ENCODE measurements around the gene MVB12B.

Gene MVB12B

DNA sequence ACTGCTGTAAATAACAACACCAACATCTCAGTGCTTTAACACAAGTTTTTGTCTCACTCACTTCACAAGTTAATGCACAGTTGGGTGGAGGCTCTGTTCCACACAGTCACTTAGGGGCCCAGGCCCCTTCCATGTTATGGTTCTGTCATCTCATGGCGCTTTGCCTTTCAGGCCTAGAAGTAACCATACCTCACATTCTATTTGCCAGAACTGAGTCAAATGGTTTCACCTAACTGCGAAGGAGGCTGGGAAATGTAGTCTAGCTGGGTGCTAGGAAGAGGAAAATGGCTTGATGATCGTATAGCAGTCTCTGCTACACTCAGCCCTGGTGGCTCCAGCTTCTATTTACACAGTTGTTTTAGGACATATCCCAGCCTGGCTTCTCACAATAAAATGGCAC, 23.1 kb upstream of the MVB12B start:
- no peak for DNase-seq (ENCODE audit: low spot score)

DNA sequence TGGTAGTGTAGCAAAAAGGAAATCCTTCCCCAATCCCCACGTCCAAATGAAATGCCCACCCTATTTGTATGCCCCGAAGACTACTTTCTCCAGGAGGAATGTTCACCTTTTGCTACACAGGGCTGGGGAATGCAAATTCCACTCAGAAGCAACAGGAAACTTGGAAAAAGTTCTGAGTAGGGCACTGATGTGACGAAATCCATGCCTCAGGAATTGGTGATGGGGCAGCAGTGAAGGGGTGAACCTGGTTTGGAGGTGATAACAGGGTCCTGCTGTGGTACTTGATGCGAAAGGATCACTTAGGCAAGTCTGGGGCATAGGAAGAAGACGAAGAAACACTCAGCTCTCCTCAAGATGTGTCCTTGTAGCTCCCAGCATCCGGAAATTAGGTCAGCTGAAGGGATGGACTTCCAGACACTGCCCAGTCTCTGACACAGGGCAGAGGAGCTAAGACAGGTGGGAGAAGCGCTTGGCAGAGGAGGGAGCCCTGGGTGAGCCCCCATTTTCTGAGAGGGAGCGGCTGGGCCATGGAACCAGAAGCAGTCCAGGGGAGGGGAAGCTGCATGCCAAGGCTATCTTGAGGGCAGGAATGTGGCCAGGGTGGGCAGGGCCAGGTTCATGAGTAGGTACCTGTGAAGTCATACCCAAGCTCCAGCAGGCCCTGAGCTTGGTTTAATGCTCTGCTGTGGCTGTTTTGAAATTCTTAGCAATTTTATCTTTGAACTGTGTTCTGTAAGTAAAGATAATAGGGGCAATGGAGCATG, 22.2 kb upstream of the MVB12B start:
- no peak for DNase-seq (ENCODE audit: low spot score)

DNA sequence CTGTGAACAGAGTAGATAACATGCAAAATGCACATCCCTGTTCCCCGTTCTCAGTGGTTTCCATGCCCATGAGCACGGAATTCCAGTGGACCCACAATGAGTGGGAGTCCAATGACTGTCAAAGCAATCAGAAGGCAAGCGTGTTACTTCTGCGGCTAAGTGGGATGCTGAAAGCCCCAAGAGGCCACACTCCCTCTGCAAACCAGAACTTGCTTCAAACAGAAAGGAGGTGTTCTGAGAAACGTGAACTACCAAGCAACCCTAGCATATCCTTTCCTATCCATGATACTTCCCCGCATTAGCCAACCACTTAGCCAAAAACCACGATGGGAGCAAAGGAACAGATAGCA, 21.7 kb upstream of the MVB12B start:
- DNase-seq (ENCODE audit: low spot score): no peak

DNA sequence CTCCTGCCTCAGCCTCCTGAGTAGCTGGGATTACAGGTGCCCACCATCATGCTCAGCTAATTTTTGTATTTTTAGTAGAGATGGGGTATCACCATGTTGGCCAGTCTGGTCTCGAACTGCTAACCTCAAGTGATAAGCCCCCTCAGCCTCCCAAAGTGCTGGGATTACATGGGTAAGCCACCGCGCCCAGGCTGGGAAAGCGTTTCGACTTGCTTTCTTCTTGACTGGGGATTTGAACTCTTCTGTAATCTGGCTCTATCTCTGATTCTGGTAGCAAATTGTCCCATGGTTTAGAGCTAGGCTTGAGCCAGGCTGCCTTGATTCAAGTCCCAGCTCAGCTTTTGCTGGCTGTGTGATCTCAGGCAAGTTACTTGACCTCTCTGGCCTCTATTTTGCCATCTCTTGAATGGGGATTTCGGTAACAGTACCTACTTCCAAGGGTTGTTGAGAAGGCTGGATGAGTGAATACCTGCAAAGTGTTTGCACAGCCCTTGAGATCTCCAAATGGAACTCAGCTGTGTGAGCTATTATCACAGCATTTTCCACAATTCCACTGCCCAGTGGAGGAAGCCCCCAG, 20.5 kb upstream of the MVB12B start:
- no peak for DNase-seq (ENCODE audit: low spot score)

DNA sequence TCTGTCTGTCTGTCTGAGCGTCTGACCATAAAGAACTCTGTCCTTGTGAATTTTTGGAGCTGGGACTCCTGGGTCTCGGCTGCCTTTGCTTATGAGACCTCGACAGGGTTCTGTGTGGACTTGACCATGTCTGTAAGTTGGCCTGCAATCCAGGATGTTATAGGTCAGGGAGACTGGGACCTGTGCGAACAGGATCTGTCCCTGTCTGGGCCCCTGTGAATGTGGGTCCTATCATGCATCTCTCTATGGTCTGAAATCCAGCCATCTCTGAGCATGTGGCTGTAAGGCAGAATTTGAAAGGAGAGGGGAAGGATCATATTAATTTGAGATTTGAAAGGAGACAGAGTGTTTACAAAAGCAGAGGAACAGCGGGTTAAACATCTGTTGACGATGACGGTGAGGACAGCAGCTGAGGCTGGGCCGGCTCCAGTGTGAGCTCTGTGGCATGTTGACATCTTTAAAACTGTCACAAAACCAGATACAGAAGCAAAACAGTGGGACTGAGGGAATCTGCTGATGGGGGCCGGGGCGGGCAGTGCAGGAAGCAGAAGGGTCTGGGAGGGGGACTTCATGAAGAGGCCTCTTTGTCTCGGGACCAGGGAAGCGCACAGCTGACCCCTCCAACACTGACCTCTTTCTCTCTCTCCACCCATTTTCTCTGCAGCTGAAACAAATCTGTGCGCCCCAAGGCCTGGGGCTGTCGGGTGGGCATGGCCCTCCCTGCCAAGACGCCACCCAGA, 19.1 kb upstream of the MVB12B start:
- no peak for DNase-seq (ENCODE audit: low spot score)

DNA sequence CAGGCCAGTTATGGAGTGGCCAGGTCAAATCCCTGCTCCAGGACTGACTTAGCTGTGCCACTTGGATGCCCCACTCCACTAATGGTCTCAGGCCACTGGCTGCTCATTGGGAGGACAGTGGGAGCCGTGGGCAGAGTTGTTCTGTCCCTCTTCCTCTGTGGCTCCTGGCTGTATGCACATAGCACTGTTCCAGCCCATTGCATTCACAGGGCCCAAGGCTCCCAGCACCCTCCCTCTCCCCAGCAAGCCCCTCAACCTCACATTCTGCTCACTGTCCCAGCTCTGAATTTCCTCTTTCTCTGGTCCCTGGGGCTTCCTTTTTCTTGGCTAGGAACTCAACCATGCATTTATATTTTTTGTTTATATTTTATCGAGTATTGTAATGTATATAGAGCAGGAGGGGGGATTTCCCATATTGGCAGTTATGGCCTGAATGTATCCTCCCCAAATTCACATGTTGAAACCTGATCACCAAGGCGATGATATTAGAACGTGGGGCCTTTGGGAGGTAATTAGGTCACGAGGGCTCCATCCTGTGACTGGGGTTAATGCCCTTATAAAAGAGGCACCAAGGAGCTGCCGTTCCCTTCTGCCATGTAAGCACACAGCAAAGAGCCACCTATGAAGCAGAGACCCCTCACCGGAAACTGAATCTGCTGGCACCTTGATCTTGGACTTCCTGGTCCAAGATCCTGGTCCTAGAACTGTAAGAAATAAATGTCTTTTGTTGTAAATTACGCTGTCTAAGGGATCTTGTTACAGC, 17.0 kb upstream of the MVB12B start:
- no peak for DNase-seq (ENCODE audit: low spot score)

DNA sequence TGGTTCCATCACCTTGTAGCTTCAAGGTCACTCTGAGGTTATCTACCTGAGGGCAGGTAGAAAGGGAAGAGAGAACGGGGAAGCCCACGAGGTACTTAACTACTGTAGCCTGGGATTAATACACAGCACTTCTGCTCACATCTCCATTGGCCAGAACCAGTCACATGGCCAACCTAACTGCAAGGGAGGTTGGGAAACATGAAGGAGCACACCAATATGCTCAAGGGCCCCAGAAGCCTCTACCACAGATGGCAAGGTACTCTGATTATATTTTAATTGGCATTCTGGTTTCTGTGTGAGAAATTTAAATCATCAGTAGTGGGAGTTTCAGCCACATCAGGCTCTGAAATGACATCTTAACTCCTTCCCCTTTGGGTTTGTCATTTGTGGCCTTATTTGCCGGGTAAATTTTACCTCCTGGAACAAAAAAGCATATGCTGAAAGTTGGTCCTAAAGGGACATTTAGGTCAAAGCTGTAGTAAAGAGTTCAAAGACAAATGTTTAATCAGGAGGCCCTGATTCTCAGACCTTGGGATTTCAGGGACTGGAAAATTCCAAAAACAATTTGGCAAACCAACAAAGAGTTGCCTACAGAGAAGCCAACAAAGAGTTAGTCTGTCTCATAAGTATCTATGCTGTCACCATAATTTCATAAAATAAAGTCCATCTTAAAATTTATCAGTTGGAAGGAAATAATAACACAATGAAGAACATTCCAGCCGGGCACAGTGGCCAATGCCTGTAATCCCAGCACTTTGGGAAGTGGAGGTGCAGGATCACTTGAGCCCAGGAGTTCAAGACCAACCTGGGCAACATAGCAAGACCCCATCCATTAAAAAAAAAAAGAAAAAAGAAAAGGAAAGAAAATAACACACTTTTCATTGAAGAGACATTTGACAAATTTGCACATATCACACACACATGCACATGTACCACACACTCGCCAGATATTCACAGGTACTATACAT, 13.8 kb upstream of the MVB12B start:
- no peak for DNase-seq (ENCODE audit: low spot score)

DNA sequence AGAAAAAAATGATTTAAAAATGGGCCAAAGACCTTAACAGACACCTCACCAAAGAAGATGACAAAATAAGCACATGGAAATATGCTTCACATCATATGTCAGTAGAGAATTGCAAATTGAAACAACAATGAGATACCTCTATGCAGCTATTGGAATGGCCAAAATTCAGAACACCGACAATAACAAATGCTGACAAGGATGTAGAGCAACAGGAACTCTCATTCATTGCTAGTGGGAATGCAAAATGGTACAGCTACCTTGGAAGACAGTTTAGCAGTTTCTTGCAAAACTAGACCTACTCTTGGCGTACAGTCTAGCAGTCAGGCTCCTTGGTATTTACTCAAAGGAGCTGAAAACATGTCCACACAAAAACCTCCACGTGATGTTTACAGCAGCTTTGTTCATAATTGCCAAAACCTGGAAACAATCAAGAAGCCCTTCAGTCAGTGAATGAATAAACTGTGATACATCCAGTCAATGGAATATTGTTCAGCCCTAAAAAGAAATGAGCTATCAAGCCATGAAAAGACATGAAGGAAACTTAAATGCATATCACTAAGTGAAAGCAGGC, 10.5 kb upstream of the MVB12B start:
- no peak for DNase-seq (ENCODE audit: low spot score)

DNA sequence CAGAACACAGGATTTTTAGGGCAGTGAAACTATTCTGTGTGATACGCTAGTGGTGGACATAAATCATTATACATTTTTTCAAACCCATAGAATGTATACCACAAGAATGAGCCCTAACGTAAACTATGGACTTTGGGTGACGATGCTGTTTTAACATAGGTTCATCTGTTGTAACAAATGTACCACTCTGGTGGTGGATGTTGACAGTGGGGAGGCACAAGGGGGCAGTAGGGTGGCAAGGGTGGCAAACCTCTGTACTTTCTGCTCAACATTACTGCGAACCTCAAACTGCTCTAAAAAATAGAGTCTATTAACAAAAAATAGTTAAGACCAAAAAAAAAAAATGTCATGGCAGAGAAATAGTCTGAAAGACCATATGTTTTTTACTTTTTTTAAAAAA, 9.1 kb upstream of the MVB12B start:
- no peak for DNase-seq (ENCODE audit: low spot score)

DNA sequence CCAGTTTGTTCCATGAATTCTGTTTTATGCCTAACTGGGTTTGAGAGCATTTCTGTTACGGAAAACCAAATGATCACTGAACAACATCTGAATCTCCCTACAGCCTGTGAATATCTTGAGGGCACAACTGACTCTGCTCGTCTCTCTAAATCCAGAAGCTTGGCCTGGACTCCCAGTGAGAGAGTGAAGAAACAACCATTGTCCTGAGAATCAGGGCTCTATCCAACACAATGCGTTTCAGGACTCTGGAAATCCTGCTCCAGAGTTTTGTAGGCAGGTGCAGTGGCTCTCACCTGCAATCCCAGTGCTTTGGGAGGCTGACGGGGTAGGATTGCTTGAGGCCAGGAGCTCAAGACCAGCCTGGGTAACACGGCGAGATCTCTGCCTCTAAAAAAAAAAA, 7.8 kb upstream of the MVB12B start:
- no peak for DNase-seq (ENCODE audit: low spot score)

DNA sequence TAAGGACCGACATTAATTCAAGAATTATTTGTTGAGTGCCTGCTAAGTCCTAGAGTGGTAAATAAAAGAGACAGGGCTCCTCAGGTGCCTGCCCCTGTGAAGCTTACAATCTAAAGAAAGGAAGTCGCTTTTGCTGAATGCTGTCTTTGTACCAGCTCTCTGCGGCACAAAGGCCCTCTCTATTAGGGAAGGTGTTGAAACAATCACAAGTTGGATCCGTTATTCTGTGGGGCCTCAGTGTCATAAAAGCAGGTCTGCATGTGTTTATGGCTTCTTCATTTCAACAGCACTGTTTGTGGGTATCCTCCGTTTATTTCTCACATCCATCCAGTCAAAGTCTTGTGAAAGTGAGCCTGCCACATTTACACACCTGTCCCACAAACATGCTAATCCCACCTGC, 7.0 kb upstream of the MVB12B start:
- DNase-seq (ENCODE audit: low spot score): no peak

DNA sequence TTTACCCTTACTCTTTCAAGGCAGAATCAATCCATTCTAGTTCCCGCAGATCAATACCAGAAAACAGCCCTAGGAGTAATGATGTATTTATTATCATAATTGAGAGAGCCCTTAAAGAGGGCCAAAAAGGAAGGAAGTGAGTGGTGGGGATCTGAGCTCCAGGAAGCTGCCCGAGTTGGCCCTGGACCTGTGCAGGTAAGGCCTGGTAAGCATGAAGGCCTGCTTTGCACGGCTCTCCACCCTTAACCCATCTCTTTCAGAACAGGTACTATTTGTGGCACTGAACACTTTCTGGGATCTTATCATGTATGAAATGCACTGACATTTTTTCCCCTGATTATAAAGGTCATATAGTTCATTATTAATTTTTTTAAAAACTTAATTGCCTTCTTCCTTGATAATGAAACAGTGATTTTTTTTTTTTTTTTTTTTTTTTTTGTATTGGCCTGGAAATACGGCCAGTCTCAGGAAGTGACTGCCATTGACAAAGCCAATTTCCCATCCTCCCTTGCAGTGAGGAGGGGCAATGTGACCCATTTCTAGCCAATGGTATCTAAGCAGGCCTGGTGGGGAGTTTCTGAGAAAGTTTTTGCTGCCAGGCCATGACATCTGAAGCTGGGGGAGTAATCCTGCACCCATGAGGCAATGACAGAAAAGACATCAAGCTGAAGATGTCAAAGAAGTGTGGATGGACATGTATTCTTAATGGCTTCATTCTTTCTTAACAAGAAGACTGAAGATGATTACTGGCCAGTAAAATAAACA, 6.3 kb upstream of the MVB12B start:
- no peak for DNase-seq (ENCODE audit: low spot score)

DNA sequence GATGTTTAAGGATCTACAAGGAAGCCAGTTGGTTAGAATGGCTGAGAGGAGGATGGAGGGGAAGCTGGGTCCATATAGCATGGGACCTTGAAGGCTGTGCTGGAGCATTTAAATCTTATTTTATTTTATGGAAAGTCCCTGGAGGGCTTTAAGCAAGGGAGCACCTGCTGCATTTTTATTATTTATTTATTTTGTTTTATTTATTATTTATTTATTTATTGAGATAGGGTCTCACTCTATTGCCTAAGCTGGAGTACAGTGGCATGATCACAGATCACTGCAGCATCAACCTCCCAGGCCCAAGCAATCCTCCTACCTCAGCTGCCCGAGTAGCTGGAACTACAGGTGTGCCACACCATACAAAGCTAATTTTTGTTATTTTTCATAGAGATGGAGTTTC, 4.9 kb upstream of the MVB12B start:
- DNase-seq (ENCODE audit: low spot score): no peak

DNA sequence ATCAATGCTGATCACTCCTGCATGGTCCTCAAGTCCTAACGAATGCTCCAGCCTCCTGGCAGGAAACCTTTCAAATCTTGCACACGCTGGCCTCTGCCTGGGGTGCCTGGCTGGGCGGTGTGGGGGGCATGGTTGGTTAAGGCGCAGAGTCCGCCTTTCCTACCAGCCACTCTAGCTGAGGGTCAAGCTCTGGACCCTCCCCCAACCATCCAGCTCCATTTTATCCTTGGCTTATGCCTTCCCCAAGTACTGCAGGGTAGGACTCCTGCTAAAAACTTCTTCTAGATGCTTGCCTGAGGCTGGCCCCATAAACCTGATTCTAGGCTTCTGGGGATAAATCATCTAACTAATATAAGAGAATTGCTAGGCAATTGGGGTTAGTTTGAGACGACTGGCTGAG, 808 bp upstream of the MVB12B start:
- DNase-seq (ENCODE audit: low spot score): no peak

DNA sequence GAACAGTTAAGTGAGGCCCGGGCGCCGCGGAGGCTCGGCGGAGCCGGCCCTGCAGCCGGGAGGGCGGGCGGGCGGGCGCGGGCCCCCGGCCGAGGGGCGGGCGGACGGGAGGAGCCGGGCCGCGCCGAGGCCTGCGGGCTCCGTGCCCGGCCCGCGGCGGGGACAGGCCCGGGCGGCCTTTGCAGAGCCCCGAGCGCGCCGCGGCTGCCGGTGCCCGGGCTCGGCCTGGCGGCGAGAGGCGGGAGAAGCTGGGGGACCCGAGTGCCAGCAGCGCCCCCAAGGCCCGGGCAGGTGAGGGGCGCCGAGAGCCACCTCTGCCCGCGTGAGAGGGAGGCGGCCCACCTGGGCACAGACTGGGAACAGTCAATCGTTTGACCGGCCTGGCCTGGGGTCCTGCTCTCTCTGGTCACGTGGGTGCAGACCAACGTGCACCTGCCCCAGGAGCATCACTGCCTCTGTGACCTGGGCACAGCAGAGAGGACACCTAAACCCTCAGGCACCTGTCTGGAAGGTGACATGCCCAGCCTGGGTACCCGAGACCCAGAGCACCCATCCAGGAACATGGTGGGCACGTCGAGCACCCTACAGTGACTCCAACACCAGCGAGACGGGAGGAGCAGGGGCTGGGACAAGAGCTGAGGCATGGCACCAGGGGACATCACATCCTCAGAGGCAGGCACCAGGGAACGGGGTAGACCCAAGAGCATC, 531 bp downstream of the MVB12B start:
- DNase-seq (ENCODE audit: low spot score): peak; percentile 93

DNA sequence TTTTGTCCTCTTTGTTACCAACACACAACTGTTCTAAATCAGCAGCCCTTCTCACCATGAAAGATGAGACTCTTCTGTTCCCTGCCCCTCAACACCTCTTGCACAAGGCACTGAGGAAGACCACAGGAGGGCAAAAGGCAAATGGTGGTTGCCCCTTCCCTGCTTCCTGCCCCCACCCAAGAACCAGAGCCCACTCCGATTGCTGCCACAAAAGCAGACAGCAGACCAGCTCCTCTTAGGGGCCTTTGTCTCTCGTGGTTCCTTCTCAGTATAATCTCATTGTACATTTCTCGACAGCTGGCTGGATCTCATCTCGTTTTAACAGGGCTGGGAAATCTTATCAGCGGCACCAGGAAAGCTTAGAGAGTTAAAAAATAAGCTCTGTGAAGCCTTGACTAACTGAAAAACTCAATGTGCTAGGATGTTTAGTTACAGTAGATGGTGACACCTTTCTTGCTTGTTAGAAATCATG, 1.1 kb downstream of the MVB12B start:
- peak; percentile 23 for DNase-seq (ENCODE audit: low spot score)

DNA sequence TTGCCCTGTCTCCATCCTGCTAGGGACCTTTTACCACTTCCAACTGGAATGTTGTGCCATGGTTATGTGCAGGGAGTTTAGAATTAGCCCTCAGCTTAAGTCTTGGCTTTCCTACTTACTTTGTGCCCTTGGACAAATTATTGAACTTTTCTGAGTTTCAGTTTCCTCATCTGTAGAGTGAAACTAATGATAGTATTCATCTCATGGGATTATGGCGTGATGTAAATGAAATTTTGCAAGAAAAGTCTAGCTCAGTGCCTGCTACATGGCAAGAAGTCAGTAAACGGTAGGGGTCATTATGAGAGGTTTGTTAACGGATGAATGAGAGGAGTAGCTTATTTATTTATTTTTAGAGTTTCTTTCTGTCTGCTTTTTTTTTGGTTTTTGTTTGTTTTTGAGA, 1.8 kb downstream of the MVB12B start:
- no peak for DNase-seq (ENCODE audit: low spot score)

DNA sequence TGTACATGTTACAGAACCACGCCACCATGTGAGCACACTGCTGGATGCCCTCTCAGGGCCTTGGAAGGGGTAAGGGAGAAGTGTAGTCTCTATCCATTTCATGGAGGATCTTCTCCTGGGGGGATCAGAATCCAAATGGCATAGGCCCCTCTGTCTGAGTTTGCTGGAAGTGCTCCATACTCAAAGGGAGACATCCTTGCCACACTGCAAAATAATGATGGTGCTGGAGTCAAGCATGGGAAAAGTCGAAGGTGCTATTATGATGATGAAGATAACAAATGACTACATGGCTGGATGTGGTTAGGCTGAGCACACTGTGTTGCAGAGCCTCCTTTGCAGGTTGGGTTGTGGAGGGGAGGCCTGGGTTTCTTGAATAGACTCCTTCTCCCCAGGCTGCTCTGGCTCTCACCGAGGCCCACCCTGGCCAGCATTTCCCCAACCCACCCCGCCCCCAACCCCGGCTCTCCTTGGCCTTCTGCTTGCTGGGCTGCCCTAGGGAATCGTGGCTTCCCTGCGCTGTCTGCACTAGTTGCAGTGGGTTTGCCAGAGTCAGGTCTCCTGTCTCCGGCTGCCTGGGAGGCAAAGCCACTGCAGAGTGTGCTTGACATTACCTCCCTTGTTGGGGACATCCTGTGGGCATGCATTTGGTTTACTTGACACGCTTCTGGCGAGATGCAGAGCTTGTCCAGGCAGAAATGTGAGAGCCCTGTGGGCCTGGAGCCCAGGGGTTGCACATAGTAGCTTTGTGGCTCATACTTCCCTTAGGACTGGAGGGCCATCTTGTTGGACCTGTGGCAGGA, 3.0 kb downstream of the MVB12B start:
- no peak for DNase-seq (ENCODE audit: low spot score)

DNA sequence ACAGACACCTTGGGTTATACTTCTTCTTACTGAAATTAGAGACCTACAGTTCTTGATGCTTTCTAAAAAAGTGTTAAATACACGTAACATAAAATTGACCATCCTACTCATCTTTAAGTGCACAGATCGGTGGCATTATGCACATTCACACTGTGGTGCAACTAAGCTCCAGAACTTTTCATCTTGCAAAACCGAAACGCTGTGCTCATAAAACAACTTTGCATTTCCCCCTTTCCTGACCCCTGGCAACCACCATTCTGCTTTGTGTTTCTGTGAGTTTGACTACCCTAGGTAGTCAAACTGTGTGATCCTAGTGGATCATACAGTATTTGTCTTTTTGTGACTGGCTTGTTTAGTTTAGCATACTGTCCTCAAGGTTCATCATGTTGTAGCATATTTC, 3.9 kb downstream of the MVB12B start:
- no peak for DNase-seq (ENCODE audit: low spot score)
